ENCODE results near the gene HDAC4. TPM values are rescaled to one million over a fixed set of nuclear protein-coding genes. Genes with fewer than 3 reads are reported as not detected.

HDAC4 gene
- polyA plus RNA-seq, 1 experiment = 8.9 TPM

DNA sequence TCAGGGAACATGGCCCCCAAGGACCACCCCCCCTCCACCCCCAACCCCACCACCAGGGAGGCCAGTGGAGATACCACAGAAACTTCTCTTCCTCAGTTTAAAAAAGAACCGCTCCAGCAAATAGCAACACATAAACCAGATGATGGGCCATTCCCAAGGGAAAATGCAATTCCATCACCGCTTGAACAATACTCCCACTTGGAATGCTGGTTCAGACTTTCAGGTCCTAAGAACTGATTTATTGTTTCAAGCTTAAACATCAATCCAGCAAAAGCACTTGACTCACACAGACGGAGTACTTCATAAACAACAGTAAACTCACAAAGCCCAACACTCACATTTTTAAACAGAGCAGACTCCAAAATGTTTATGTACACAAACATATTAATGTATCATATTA, 6.9 kb downstream of the HDAC4 start:
- no peak overlapping the region for H3K27ac ChIP-seq (ENCODE audit: low read depth, low read length)
- DNase-seq (ENCODE audit: low read depth, low spot score) = no peak
- POLR2A ChIA-PET = no interaction called here
- peaks cover 7% of the 10 kb centered on the region for H3K9me3 ChIP-seq (ENCODE audit: control insufficient read depth, insufficient read depth, low read length)
- TF ChIP-seq, protein P1, sequence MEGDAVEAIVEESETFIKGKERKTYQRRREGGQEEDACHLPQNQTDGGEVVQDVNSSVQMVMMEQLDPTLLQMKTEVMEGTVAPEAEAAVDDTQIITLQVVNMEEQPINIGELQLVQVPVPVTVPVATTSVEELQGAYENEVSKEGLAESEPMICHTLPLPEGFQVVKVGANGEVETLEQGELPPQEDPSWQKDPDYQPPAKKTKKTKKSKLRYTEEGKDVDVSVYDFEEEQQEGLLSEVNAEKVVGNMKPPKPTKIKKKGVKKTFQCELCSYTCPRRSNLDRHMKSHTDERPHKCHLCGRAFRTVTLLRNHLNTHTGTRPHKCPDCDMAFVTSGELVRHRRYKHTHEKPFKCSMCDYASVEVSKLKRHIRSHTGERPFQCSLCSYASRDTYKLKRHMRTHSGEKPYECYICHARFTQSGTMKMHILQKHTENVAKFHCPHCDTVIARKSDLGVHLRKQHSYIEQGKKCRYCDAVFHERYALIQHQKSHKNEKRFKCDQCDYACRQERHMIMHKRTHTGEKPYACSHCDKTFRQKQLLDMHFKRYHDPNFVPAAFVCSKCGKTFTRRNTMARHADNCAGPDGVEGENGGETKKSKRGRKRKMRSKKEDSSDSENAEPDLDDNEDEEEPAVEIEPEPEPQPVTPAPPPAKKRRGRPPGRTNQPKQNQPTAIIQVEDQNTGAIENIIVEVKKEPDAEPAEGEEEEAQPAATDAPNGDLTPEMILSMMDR (IDR thresholded peaks at IDR 0.05; ENCODE audit: low read depth, low read length) = no peak
- H3K27me3 ChIP-seq (ENCODE audit: control insufficient read depth, insufficient read depth, low read length) = no peaks in the 10 kb centered on the region
- no peak overlapping the region for H3K4me3 ChIP-seq (ENCODE audit: low read depth, low read length)
- CTCF ChIA-PET = no interaction called here

DNA sequence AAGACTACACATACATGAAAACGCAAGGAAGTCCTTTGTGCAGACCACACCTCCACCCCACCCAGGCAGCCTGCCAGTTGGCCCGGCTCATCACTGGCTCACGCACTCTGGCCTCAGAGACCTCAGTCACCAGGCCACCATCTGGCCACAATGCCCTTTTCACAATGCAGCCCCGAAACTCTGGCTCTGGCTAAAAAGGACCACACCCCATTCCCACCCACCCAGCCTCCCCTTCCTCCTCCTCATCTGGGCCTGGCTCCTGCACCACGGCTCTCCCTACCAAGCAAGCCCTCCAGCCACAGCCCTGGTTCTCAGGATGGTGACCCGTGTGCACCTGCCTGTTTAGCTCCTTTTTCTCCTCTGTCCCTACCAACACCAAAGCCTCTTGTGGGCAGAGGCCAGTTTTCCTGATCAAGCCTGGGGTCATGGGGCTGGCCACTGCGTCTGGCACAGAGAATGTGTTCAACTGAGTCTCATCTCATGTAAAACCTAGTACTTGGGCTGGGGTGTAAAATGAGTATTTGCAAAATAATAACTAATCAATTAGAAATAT, 7.4 kb downstream of the HDAC4 start:
- Histone ChIP-seq H3K27me3 (ENCODE audit: control insufficient read depth, insufficient read depth, low read length) (no peaks in the 10 kb centered on the region), H3K27ac (ENCODE audit: low read depth, low read length) (no peak overlapping the region), H3K4me3 (ENCODE audit: low read depth, low read length) (no peak overlapping the region), H3K9me3 (ENCODE audit: control insufficient read depth, insufficient read depth, low read length) (peaks cover 7% of the 10 kb centered on the region)
- CTCF ChIA-PET = no interaction called here
- POLR2A ChIA-PET = no interaction called here
- DNase-seq (ENCODE audit: low read depth, low spot score) = no peak
- TF ChIP-seq, protein P1 (IDR thresholded peaks at IDR 0.05; ENCODE audit: low read depth, low read length) = no peak

DNA sequence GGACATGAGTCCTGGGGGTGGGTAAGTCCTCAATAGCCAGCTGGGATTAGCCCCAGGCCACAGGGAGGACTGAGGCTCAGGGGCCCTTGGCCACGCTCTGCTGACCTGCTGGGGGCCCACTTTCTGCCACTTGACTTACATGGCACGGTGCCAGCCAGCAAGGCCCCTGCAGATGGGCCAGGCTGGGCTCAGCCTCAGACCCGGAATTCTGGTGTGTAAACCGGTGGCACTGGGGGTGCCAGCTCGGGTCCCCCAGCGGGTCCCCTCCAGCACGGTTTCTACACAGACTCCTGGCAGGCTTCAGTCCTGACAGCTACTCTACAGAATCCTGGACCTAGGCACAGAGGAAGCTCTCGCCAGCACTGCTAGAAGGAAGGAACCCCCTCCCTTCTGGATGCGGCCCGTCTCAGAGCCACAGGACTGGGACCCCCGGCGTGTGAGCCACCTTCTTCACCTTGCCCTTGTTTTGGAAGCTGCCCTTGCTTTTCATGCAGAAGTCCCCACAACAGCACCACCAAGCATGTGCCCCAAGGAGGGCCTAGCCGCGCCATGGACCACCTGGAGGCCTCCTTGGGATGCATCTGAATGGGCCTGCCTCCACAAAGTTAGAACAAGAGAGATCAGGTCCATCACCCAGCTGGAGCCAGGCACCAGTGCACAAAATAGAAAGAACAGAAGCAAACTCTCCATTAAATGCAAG, 8.0 kb downstream of the HDAC4 start:
- no peak for DNase-seq (ENCODE audit: low read depth, low spot score)
- Histone ChIP-seq H3K9me3 (ENCODE audit: control insufficient read depth, insufficient read depth, low read length) (peaks cover 7% of the 10 kb centered on the region), H3K27ac (ENCODE audit: low read depth, low read length) (no peak overlapping the region), H3K4me3 (ENCODE audit: low read depth, low read length) (no peak overlapping the region), H3K27me3 (ENCODE audit: control insufficient read depth, insufficient read depth, low read length) (no peaks in the 10 kb centered on the region)
- CTCF ChIA-PET = no interaction called here
- POLR2A ChIA-PET = interaction anchor here (0.9 kb wide), 1 partner anchor 8 kb away, joined by 6 read pairs; the partner anchor contains the start of gene HDAC4
- TF ChIP-seq, protein P1 (IDR thresholded peaks at IDR 0.05; ENCODE audit: low read depth, low read length) = no peak

DNA sequence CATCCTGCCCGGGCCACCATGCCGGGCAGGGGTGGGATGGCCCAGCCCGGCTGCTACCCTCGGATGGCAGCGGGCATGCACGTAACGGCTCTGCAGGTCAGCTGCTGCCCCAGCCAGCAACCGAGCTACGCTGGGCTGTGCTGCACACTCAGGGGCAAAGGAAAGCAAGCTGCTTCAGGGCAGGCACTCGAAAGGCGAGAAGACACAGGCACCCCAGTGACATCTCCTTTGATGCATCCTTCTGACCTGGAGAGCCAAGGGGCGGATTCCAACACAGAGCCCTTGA, 8.8 kb downstream of the HDAC4 start:
- CTCF ChIA-PET = no interaction called here

More for the DNA sequence above, 8.8 kb downstream of the HDAC4 start:
- peaks cover 7% of the 10 kb centered on the region for H3K9me3 ChIP-seq (ENCODE audit: control insufficient read depth, insufficient read depth, low read length)
- H3K27me3 ChIP-seq (ENCODE audit: control insufficient read depth, insufficient read depth, low read length) = no peaks in the 10 kb centered on the region
- TF ChIP-seq, protein P1 (IDR thresholded peaks at IDR 0.05; ENCODE audit: low read depth, low read length) = no peak
- no peak for DNase-seq (ENCODE audit: low read depth, low spot score)
- H3K27ac ChIP-seq (ENCODE audit: low read depth, low read length) = no peak overlapping the region
- POLR2A ChIA-PET = interaction anchor here (0.9 kb wide), 1 partner anchor 9 kb away, joined by 6 read pairs; the partner anchor contains the start of gene HDAC4
- no peak overlapping the region for H3K4me3 ChIP-seq (ENCODE audit: low read depth, low read length)

All from AG04450 (cell line).